HG03280 (cell line): Measurements from ENCODE around the gene EGFL7.

Source experiments
- ATAC-seq: cut with Tn5 transposase; IDR thresholded peaks from one replicate; pipeline ENCODE4 v1.9.1; 2021; ENCODE audit warnings: mild to moderate bottlenecking, moderate library complexity; ENCODE audit not compliant: unreplicated experiment

Gene EGFL7

DNA sequence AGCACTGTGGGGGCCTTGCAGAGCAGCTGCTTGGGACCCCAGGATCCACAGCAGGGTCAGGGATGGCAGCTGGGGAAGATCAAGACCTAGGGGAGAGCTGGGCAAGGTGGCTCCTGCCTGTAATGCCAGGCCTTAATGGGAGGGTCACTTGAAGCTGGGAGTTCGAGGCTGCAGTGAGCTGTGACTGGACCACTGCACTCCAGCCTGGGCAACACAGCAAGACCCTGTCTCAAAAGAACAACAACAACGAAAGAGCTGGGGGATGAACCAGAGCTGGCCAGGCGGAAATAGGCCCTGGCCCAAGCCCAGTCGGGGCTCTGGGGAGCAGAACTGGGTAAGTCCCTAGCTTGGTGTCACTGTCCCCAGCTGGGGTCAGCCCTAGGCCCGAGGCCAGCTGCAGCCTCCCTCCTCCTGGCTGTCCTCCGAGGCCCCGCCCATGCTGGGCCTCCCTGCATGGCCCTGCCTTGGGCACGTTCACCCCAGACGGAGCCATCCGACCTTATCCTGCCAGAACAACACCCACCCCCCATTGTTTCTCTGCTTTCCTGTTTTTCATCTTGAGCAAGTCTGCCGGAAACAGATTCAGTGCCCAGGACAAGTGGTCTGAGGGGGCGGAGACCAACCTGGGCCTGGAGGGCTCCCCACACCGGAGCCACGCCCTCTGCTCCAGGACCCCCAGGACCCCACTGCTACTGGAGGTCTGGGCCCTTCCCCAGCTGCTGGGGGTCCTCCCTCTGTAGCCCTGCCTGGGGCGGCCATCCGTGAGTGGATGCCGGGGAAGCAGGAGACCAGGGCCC is 51.6 kb downstream of the EGFL7 start:
- no peak for ATAC-seq

DNA sequence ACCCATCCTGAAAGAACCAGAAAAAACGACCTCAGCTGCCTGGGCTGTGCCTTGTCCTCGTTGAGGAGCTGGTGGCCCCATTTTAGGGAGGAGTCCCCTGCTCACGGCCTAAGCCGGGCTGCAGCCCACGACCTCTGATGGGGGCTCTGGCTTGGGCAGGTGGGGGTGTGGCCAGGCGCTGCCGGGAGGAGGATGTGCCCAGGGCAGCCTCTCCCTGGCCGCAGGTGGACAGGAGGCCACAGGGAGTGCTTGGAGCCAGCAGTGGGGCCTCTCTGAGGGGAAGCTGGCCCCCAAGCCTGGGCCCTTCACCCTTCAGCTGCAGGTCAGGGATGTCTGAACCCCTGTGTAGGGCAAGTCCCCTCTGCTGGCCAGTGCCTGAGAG is 52.2 kb downstream of the EGFL7 start:
- no peak for ATAC-seq

DNA sequence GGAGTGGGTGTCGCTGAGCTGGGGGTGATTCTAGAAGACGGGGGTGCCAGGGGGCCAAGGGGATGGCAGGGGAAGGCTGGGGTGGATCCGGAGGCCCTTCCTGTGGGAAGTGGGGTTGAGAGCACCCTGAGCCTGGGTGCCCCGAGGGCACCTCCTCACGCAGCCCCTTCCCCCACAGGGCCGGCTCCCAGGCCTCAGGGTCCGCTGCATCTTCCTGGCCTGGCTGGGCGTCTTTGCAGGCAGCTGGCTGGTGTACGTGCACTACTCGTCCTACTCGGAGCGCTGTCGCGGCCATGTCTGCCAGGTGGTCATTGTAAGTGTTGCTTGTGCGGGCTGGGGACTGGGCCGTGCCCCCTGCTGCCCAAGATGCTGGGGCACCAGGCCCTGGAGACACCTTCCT is 54.7 kb downstream of the EGFL7 start:
- no peak for ATAC-seq

DNA sequence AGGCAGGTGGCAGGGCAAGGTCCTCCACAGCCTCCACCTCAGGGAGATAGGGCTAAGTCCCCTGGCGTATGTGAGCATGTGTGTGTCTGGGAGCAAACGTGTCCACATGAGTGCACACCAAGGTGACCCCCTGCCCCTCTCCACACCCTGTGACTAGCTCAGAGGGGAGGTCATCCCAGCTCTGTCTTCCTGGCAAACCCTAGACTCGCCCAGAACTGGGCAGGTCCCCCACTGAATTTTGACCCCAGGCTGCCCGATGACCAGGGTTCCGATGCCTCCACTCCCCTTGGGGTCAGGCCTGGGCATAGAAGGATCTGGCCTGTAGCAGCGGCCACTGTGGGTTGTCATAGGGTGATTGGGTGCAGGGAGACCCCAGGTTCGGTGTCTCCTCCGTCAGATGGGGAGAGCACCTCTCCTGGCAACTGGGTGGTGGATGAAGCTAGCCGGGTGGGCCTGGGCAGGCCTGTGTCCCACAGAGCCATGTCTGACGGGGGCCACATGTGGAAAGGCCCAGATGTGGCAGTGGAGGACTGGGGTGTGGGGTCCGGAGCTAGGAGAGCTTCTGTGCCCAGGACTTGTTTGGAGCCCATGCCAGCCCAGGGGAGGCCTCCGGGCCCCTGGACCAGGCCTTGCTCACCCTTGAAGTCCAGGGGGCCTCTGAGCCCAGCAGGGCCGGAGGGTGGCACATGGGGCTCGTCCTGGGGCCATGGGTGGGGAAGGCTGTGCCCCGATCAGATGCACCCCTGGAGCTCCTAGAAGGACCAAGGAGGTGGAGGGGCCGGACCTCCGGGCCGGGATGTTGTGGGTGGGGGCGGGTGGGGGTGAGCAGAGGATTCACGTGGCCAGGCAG is 55.9 kb downstream of the EGFL7 start:
- no peak for ATAC-seq

DNA sequence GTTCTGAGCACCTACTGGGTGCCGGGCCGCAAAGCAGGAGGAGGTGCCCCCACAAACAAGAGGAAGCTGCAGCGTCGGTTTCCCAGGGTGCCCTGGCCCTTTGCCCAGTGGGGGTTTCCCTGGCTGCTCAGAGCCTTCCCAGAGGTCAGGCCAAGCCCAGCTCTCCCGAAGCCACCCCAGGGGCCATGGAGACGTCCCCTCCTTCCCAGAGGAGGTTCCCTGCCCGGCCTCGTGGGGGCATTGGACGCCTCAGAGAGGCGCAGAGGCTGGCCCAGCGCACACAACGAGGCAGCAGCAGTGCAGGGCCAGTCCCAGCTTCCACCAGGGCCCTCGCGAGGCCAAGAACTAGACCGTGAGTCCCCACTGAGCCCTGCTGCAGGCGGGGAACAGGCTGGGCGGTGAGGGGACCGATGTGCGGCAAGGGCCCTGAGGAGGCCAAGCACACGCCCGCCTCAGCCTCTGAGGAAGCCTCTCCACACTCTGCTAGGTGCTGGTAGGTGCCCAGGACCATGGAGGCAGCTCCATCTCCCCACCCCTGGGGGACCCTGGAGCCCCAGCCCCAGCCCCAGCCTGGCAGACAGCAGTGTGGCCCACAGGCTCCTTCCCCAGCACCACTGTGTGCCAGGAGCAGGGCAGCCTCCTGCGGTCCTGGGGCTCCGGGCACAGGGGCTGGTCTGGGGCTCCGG is 56.6 kb downstream of the EGFL7 start:
- no peak for ATAC-seq

DNA sequence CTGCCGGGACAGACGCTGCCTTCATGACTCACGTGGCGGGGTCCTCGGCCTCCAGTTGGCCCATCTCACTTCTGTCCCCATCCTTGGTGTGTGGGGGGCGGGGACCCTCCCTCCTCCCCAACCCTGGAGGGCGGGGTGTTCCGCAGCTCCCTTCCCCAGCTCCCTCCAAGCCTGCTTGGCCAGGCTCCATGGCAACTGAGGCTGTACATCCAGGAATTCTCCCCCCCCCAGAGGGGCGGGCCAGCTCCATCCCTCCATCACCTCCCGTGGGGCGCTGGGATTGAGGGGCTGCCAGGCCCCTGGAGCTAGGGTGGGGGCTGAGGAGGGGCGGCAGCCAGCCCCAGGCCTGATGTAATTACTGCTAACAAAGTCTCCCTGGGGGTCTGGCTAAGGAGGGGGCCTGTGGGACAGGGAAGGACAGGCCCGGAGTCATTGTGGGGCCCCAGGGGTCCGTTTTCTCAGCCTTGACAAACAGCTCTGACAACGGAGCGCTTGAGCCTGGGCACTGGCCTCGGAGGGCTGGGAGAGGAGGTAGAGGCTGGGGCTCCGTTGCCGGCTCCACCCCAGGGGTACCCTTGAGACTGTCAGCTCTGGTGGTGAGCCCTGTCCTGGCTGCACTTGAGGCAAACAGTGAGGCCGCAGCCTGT is 57.7 kb downstream of the EGFL7 start:
- no peak for ATAC-seq

DNA sequence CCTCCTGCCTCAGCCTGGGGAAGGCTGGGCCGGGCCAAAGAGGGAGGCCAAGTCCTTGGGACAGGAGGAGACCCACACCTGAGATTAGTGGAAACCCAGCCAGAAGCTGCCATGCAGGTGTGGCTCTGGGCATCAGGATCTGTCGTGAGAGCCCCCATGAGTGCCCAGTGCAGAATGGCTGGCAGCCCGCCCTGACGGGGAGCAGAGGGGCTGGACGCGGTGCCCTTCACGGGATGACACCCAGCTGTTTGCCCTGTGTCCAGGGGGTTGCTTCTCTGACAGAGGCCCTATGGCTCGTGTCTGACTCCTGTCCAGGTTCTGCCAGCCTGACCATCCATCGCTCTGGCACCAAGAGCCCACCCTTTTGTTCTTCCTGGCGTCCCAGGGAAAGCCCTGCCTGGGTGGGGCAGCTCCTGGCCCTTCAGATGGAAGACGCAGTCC is 58.2 kb downstream of the EGFL7 start:
- no peak for ATAC-seq

DNA sequence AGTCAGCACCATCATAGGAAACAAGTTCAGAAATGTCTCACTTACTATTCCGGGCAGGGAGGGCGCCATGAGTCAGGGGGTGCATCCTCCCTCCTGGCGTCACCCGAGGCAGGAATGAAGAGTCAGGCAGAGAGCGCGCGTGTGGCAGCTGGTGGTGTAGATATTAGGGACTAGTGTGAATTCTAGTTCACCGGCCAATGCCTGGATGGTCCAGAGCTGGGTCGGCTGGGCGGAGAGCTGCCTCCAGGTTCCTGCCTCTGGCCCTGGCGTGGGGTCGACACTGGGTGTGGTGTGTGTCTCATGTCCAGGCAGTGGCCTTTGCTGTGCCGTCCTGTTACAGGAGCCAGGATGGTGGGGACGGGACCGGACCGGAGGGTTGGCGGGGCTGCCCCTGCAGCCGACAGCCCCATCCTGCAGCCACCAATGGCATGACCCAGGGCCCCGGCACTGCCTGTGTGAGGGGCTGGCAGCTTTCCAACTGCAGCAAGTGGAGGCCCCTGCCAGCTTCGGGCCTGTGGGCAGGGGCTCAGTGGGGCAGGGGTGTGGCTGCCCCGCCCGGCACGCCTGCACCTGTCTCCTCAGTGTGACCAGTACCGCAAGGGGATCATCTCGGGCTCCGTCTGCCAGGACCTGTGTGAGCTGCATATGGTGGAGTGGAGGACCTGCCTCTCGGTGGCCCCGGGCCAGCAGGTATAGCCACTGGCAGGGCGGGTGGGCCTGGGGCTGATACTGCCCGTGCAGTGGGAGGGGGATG is 58.8 kb downstream of the EGFL7 start:
- ATAC-seq = no peak
